ENCODE data around the gene SMIM7. TPM values are rescaled to one million over a fixed set of nuclear protein-coding genes. Genes with fewer than 3 reads are reported as not detected.
"Not testable (repeated sequence)": the region's sequence is repeated elsewhere in the genome, so short reads cannot be mapped to it uniquely, and the experiment has no call there.

The SMIM7 gene
- total RNA-seq, 4 donors from 2014 or later: 72.6 to 135 (median 95.9) TPM

- Histone ChIP-seq H3K27ac (no peak overlapping the region), H3K27me3 (no peaks in the 10 kb centered on the region), H3K4me3 (no peak overlapping the region), H3K36me3 (peaks cover 0 to 90% (median 0%) of the 10 kb centered on the region in 3 donors), H3K9me3 (no peaks in the 10 kb centered on the region), H3K4me1 (peaks cover 0 to 20% (median 0%) of the 10 kb centered on the region in 4 donors)
- TF ChIP-seq CTCF (IDR thresholded peaks at IDR 0.05) (no peak), POLR2A (IDR thresholded peaks at IDR 0.05) (no peak)
- DNase-seq: no peak
Measured at GRCh38 chr19:16654627-16655026, 5.3 kb downstream of the SMIM7 start.

- no peaks in the 10 kb centered on the region for H3K9me3 ChIP-seq
- peaks cover 0 to 19% (median 0%) of the 10 kb centered on the region in 4 donors for H3K4me1 ChIP-seq
- H3K36me3 ChIP-seq: peaks cover 0 to 95% (median 0%) of the 10 kb centered on the region in 3 donors
- TF ChIP-seq POLR2A (IDR thresholded peaks at IDR 0.05): no peak
- TF ChIP-seq CTCF (IDR thresholded peaks at IDR 0.05): no peak
- no peak overlapping the region for H3K27ac ChIP-seq
- no peak for DNase-seq
- no peaks in the 10 kb centered on the region for H3K27me3 ChIP-seq
- no peak overlapping the region for H3K4me3 ChIP-seq
Measured at GRCh38 chr19:16654140-16654539, 5.8 kb downstream of the SMIM7 start.

- Histone ChIP-seq H3K36me3 (peaks cover 0 to 88% (median 0%) of the 10 kb centered on the region in 3 donors), H3K4me3 (no peak overlapping the region)
- DNase-seq: no peak
Measured at GRCh38 chr19:16652854-16653253, 7.1 kb downstream of the SMIM7 start.

GRCh38 chr19:16651421-16652188 is 8.3 kb downstream of the SMIM7 start:
- H3K27ac ChIP-seq, DNase-seq, H3K9me3 ChIP-seq, H3K27me3 ChIP-seq, H3K4me3 ChIP-seq, H3K4me1 ChIP-seq: not testable (repeated sequence)
- peaks cover 0 to 89% (median 0%) of the 10 kb centered on the region in 3 donors for H3K36me3 ChIP-seq

More at GRCh38 chr19:16652854-16653253, 7.1 kb downstream of the SMIM7 start:
- Histone ChIP-seq H3K27ac (no peak overlapping the region), H3K27me3 (no peaks in the 10 kb centered on the region), H3K9me3 (no peaks in the 10 kb centered on the region), H3K4me1 (peaks cover 0 to 6% (median 0%) of the 10 kb centered on the region in 4 donors)
- TF ChIP-seq CTCF (IDR thresholded peaks at IDR 0.05) (no peak), POLR2A (IDR thresholded peaks at IDR 0.05) (no peak)

GRCh38 chr19:16650821-16651220 is 9.1 kb downstream of the SMIM7 start:
- no peaks in the 10 kb centered on the region for H3K27me3 ChIP-seq
- H3K4me1 ChIP-seq: peaks cover 0 to 2% (median 0%) of the 10 kb centered on the region in 4 donors
- DNase-seq: no peak
- TF ChIP-seq CTCF (IDR thresholded peaks at IDR 0.05): no peak
- no peak for TF ChIP-seq POLR2A (IDR thresholded peaks at IDR 0.05)
- peaks cover 0 to 89% (median 0%) of the 10 kb centered on the region in 3 donors for H3K36me3 ChIP-seq
- H3K27ac ChIP-seq: no peak overlapping the region
- H3K9me3 ChIP-seq: no peaks in the 10 kb centered on the region
- H3K4me3 ChIP-seq: no peak overlapping the region

- H3K4me1 ChIP-seq: peaks cover 0 to 2% (median 0%) of the 10 kb centered on the region in 4 donors
- peaks cover 0 to 89% (median 0%) of the 10 kb centered on the region in 3 donors for H3K36me3 ChIP-seq
- TF ChIP-seq POLR2A (IDR thresholded peaks at IDR 0.05) (no peak), CTCF (IDR thresholded peaks at IDR 0.05) (no peak)
- H3K27me3 ChIP-seq: no peaks in the 10 kb centered on the region
- no peak overlapping the region for H3K4me3 ChIP-seq
- no peak for DNase-seq
- no peaks in the 10 kb centered on the region for H3K9me3 ChIP-seq
- no peak overlapping the region for H3K27ac ChIP-seq
Measured at GRCh38 chr19:16649734-16650133, 10.2 kb downstream of the SMIM7 start.
